A204.1 (cell line): ENCODE results near the gene ZNF219.

ENCODE experiments used
- FAIRE-seq: peaks from 2 replicates; lab custom pipeline; 2012; peaks lifted over from hg19 to GRCh38; lab: Jason Lieb, UNC

Gene ZNF219

GRCh38 chr14:21066882-21067502, 31.5 kb downstream of the ZNF219 start:
- no peak for FAIRE-seq

GRCh38 chr14:21063479-21063878, 35.0 kb downstream of the ZNF219 start:
- no peak for FAIRE-seq

- FAIRE-seq: no peak
Observed at GRCh38 chr14:21061347-21061668, 37.1 kb downstream of the ZNF219 start.

GRCh38 chr14:21060614-21061346, 37.7 kb downstream of the ZNF219 start:
- no peak for FAIRE-seq

GRCh38 chr14:21059842-21060613, 38.4 kb downstream of the ZNF219 start:
- FAIRE-seq: no peak

- FAIRE-seq: no peak
Observed at GRCh38 chr14:21058903-21059302, 39.6 kb downstream of the ZNF219 start.

GRCh38 chr14:21057803-21058675, 40.4 kb downstream of the ZNF219 start, which contains the start of gene RNASE8:
RNASE8 (plus strand) TSS chr14:21057822; CDS start chr14:21057893, 71 bp downstream.
- FAIRE-seq: no peak

GRCh38 chr14:21056520-21057163, 41.8 kb downstream of the ZNF219 start:
- no peak for FAIRE-seq

- FAIRE-seq: no peak
Observed at GRCh38 chr14:21055432-21056117, 42.9 kb downstream of the ZNF219 start.

- no peak for FAIRE-seq
Observed at GRCh38 chr14:21054768-21055145, 43.7 kb downstream of the ZNF219 start.

GRCh38 chr14:21054123-21054767, 44.2 kb downstream of the ZNF219 start:
- FAIRE-seq: no peak

- no peak for FAIRE-seq
Observed at GRCh38 chr14:21053184-21054122, 45.0 kb downstream of the ZNF219 start.

- no peak for FAIRE-seq
Observed at GRCh38 chr14:21050597-21050996, 47.9 kb downstream of the ZNF219 start.

GRCh38 chr14:21049271-21049673, 49.2 kb downstream of the ZNF219 start:
- FAIRE-seq: no peak

GRCh38 chr14:21048638-21049037, 49.8 kb downstream of the ZNF219 start:
- FAIRE-seq: no peak

- FAIRE-seq: no peak
Observed at GRCh38 chr14:21047378-21047781, 51.1 kb downstream of the ZNF219 start.

GRCh38 chr14:21043974-21044618, 54.4 kb downstream of the ZNF219 start:
- FAIRE-seq: no peak

GRCh38 chr14:21043387-21043973, 55.0 kb downstream of the ZNF219 start:
- no peak for FAIRE-seq

- FAIRE-seq: no peak
Observed at GRCh38 chr14:21042918-21043317, 55.5 kb downstream of the ZNF219 start.
